Measurements from ENCODE around the gene PTPRG. TPM values are rescaled to one million over a fixed set of nuclear protein-coding genes. Genes with fewer than 3 reads are reported as not detected.

Gene PTPRG
- total RNA-seq, 2 donors from 2014 or later, result 26.0 to 26.3 TPM

- Histone ChIP-seq H3K9me3 (no peaks in the 10 kb centered on the region), H3K36me3 (no peaks in the 10 kb centered on the region), H3K27me3 (no peaks in the 10 kb centered on the region), H3K4me1 (no peaks in the 10 kb centered on the region), H3K4me3 (no peak overlapping the region), H3K27ac (no peak overlapping the region), H3K9ac (ENCODE audit: low read depth in 2 of 2, low read length in 2 of 2) (no peak overlapping the region)
- DNase-seq, result no peak
- intact Hi-C loops (cut with DNase I), result no loop called here
- TF ChIP-seq CTCF (IDR thresholded peaks at IDR 0.05), result no peak
These were observed 55.7 kb downstream of the PTPRG start for GRCh38 chr3:61617041-61617440.

GRCh38 chr3:61617651-61618050 is 56.3 kb downstream of the PTPRG start:
- Histone ChIP-seq H3K27me3 (no peaks in the 10 kb centered on the region), H3K4me1 (no peaks in the 10 kb centered on the region), H3K27ac (no peak overlapping the region), H3K36me3 (no peaks in the 10 kb centered on the region), H3K9ac (ENCODE audit: low read depth in 2 of 2, low read length in 2 of 2) (no peak overlapping the region), H3K4me3 (no peak overlapping the region), H3K9me3 (no peaks in the 10 kb centered on the region)
- DNase-seq, result no peak
- intact Hi-C loops (cut with DNase I), result no loop called here
- no peak for TF ChIP-seq CTCF (IDR thresholded peaks at IDR 0.05)

- Histone ChIP-seq H3K27ac (no peak overlapping the region), H3K4me3 (no peak overlapping the region), H3K9ac (ENCODE audit: low read depth in 2 of 2, low read length in 2 of 2) (no peak overlapping the region), H3K4me1 (no peaks in the 10 kb centered on the region), H3K27me3 (no peaks in the 10 kb centered on the region), H3K9me3 (no peaks in the 10 kb centered on the region), H3K36me3 (no peaks in the 10 kb centered on the region)
- DNase-seq, result no peak
- intact Hi-C loops (cut with DNase I), result no loop called here
- TF ChIP-seq CTCF (IDR thresholded peaks at IDR 0.05), result no peak
These were observed 56.9 kb downstream of the PTPRG start for GRCh38 chr3:61618231-61618630.

GRCh38 chr3:61618871-61619270 is 57.5 kb downstream of the PTPRG start:
- Histone ChIP-seq H3K27ac (no peak overlapping the region), H3K27me3 (no peaks in the 10 kb centered on the region), H3K4me3 (no peak overlapping the region), H3K9ac (ENCODE audit: low read depth in 2 of 2, low read length in 2 of 2) (no peak overlapping the region), H3K4me1 (no peaks in the 10 kb centered on the region), H3K36me3 (no peaks in the 10 kb centered on the region), H3K9me3 (no peaks in the 10 kb centered on the region)
- TF ChIP-seq CTCF (IDR thresholded peaks at IDR 0.05), result no peak
- DNase-seq, result no peak
- intact Hi-C loops (cut with DNase I), result no loop called here

- Histone ChIP-seq H3K9me3 (no peaks in the 10 kb centered on the region), H3K4me3 (no peak overlapping the region), H3K27ac (no peak overlapping the region), H3K9ac (ENCODE audit: low read depth in 2 of 2, low read length in 2 of 2) (no peak overlapping the region), H3K4me1 (no peaks in the 10 kb centered on the region), H3K27me3 (no peaks in the 10 kb centered on the region), H3K36me3 (no peaks in the 10 kb centered on the region)
- no peak for TF ChIP-seq CTCF (IDR thresholded peaks at IDR 0.05)
- no peak for DNase-seq
- intact Hi-C loops (cut with DNase I), result no loop called here
These were observed 58.7 kb downstream of the PTPRG start for GRCh38 chr3:61620073-61620472.

GRCh38 chr3:61624300-61624699 is 62.9 kb downstream of the PTPRG start:
- no peaks in the 10 kb centered on the region for H3K9me3 ChIP-seq
- no peak overlapping the region for H3K9ac ChIP-seq (ENCODE audit: low read depth in 2 of 2, low read length in 2 of 2)
- H3K27me3 ChIP-seq, result no peaks in the 10 kb centered on the region

More at GRCh38 chr3:61624300-61624699, 62.9 kb downstream of the PTPRG start:
- H3K36me3 ChIP-seq, result no peaks in the 10 kb centered on the region
- TF ChIP-seq CTCF (IDR thresholded peaks at IDR 0.05), result no peak
- H3K27ac ChIP-seq, result no peak overlapping the region
- no peak for DNase-seq
- H3K4me3 ChIP-seq, result no peak overlapping the region
- H3K4me1 ChIP-seq, result no peaks in the 10 kb centered on the region
- intact Hi-C loops (cut with DNase I), result no loop called here
